ENCODE results near the gene ROR1. TPM values are rescaled to one million over a fixed set of nuclear protein-coding genes. Genes with fewer than 3 reads are reported as not detected.

ROR1 gene
- total and polyA plus RNA-seq, 9 of the 15 experiments (the other 6 are each of a cell fraction or from before 2014, with no cell fraction given): 0.02 TPM; not detected in 8

DNA sequence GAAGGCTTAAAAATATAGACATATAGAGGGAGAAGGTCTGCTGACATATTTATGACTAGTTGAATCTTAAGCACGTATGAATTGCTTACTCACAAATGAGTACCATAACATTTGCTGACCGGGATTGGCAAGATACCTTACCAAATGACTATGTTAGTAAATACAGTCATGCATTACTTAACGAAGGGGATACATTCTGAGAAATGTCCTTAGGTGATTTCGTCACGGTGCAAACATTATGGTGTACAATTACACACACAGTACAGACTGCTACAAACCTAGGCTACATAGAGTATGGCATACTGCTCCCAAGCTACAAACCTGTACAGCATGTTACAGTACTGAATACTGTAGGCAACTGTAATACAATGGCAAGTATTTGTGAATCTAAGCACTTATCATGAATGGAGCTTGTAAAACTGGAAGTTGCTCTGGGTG is 410.2 kb downstream of the ROR1 start (continued):
- TF ChIP-seq, protein P1, sequence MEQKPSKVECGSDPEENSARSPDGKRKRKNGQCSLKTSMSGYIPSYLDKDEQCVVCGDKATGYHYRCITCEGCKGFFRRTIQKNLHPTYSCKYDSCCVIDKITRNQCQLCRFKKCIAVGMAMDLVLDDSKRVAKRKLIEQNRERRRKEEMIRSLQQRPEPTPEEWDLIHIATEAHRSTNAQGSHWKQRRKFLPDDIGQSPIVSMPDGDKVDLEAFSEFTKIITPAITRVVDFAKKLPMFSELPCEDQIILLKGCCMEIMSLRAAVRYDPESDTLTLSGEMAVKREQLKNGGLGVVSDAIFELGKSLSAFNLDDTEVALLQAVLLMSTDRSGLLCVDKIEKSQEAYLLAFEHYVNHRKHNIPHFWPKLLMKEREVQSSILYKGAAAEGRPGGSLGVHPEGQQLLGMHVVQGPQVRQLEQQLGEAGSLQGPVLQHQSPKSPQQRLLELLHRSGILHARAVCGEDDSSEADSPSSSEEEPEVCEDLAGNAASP (IDR thresholded peaks at IDR 0.05): no peak
- TF ChIP-seq MCM5 (IDR thresholded peaks at IDR 0.05; ENCODE audit: low read depth) (no peak), FOXA1 (IDR thresholded peaks at IDR 0.05; ENCODE audit: borderline replicate concordance) (no peak), YY1 (IDR thresholded peaks at IDR 0.05; ENCODE audit: borderline replicate concordance in 1 of 3, control insufficient read depth in 1 of 3, extremely low read depth in 1 of 3, insufficient read depth in 3 of 3, insufficient read length in 1 of 3, insufficient replicate concordance in 2 of 3, low read depth in 1 of 3, low read length in 2 of 3) (no peak), ZNF165 (CRISPR knock-in tag; IDR thresholded peaks at IDR 0.05; ENCODE audit: borderline replicate concordance) (no peak), ETV6 (IDR thresholded peaks at IDR 0.05; ENCODE audit: borderline replicate concordance in 1 of 2, low read depth in 2 of 2, low read length in 1 of 2) (no peak), ETV6 (CRISPR knock-in tag; IDR thresholded peaks at IDR 0.05; ENCODE audit: borderline replicate concordance) (no peak), FOXK2 (conservative IDR thresholded peaks at IDR 0.05 in 1 of 2, IDR thresholded peaks at IDR 0.05 in 1 of 2; ENCODE audit: low read depth in 2 of 2) (no peak)

GRCh38 chr1:64186138-64186897 is 412.5 kb downstream of the ROR1 start:
- Histone ChIP-seq H3K27me3 (ENCODE audit: control insufficient read depth in 2 of 2, insufficient read depth in 2 of 2, low read length in 2 of 2) (peaks cover 0 to 23% of the 10 kb centered on the region in 2 experiments; a peak in 4 of 5 replicates), H3K9me1 (ENCODE audit: control insufficient read depth, insufficient read depth, low read length) (no peaks in the 10 kb centered on the region), H2AFZ (ENCODE audit: low read depth, low read length) (peak overlapping the region; percentile 23; the same call in 1 of the 2 replicates), H3K36me3 (ENCODE audit: control insufficient read depth, insufficient read depth, low read length) (no peaks in the 10 kb centered on the region), H3K9me3 (replicated peaks; ENCODE audit: control insufficient read depth, insufficient read depth, low read depth, low read length) (no peaks in the 10 kb centered on the region), H3K4me2 (ENCODE audit: insufficient read depth, low read length) (no peak overlapping the region), H3K9ac (ENCODE audit: insufficient read depth in 1 of 2, low read depth in 2 of 2, low read length in 2 of 2) (no peak overlapping the region), H3K4me1 (replicated peaks in 1 of 2; ENCODE audit: control insufficient read depth in 2 of 2, insufficient read depth in 2 of 2, low read length in 2 of 2) (no peaks in the 10 kb centered on the region), H3K79me2 (ENCODE audit: control insufficient read depth, insufficient read depth, low read length) (no peaks in the 10 kb centered on the region), H3K27ac (ENCODE audit: extremely low read depth, low read depth, low read length) (no peak overlapping the region), H3K4me3 (no peak overlapping the region), H4K20me1 (replicated peaks; ENCODE audit: control insufficient read depth, insufficient read depth, low read length) (no peaks in the 10 kb centered on the region)
- ChIA-PET POLR2A (no interaction called here), CTCF (ENCODE audit: low intra/inter-chr PET ratio) (no interaction called here)
- 4% methylated on average over 10 of the region's 10 CpGs for WGBS (ENCODE audit: insufficient coverage, low coverage, missing lambda C conversion rate)
- peak in 1 of 4 experiments; percentile 8 for DNase-seq (ENCODE audit: extremely low read depth in 1 of 4, low spot score in 3 of 4)
- FAIRE-seq: no peak
- in situ Hi-C loops (cut with MboI) (no loop called here), intact Hi-C loops (cut with micrococcal nuclease) (no loop called here)
- ATAC-seq: no peak
- no TSS peak for BruUV-seq (replicated peaks)
- peak; percentile 41 for TF ChIP-seq NFE2 (IDR thresholded peaks at IDR 0.05; ENCODE audit: low read depth)
- no peak for TF ChIP-seq RBFOX2 (IDR thresholded peaks at IDR 0.05; ENCODE audit: low read depth, low read length)
- TF ChIP-seq MAFG (tag; conservative IDR thresholded peaks at IDR 0.05): peak; percentile 41
- TF ChIP-seq GMEB1 (CRISPR knock-in tag; IDR thresholded peaks at IDR 0.05): no peak
